Activated CD8-positive, alpha-beta T cell treated with anti-CD3 and anti-CD28 coated beads for 36 hours (primary cell): ENCODE results near the gene CPA4. TPM values are rescaled to one million over a fixed set of nuclear protein-coding genes. Genes with fewer than 3 reads are reported as not detected.

Experiments used
- ATAC-seq: fragments of 200-7000 bp; cut with Tn5 transposase; one replicate; pipeline ENCODE4 v1.10.0; 2021; ENCODE audit warnings: mild to moderate bottlenecking, moderate library complexity
- CTCF ChIA-PET: fragments of 350-600 bp; sonication (Branson Sonifier 250); formaldehyde crosslinking; loops from one replicate; lab custom pipeline; 2021; ENCODE audit warnings: antibody characterized with exemption; lab: Charles Lee
- POLR2A ChIA-PET: fragments of 350-600 bp; sonication (Branson Sonifier 250); formaldehyde crosslinking; loops from one replicate; lab custom pipeline; 2021; ENCODE audit warnings: antibody characterized with exemption; lab: Charles Lee
- DNase-seq: peaks from one replicate; pipeline ENCODE4 v3.0.0-alpha.2; 2020
- H3K27ac Mint-ChIP-seq: one replicate; pipeline ENCODE4 v1.8.0; 2021; ENCODE audit warnings: mild to moderate bottlenecking, mixed read lengths
- H3K27me3 Mint-ChIP-seq: one replicate; pipeline ENCODE4 v1.8.0; 2021; ENCODE audit warnings: mixed read lengths
- H3K36me3 Mint-ChIP-seq: one replicate; pipeline ENCODE4 v1.8.0; 2021; ENCODE audit warnings: low read depth, mixed read lengths
- H3K4me1 Mint-ChIP-seq: one replicate; pipeline ENCODE4 v1.8.0; 2021; ENCODE audit warnings: low read depth, mixed read lengths
- H3K4me3 Mint-ChIP-seq: one replicate; pipeline ENCODE4 v1.8.0; 2021; ENCODE audit warnings: mild to moderate bottlenecking, moderate library complexity, mixed read lengths
- H3K9me3 Mint-ChIP-seq: one replicate; pipeline ENCODE4 v1.8.0; 2021; ENCODE audit warnings: mixed read lengths
- CTCF ChIP-seq: fragments of 200-600 bp; IDR thresholded peaks from one replicate; pipeline ENCODE4 v1.8.0; 2022; ENCODE audit warnings: antibody characterized with exemption, mild to moderate bottlenecking
- intact Hi-C: fragments of 100-400 bp; cut with micrococcal nuclease; formaldehyde crosslinking; loops from one replicate; pipeline ENCODE4 v1.10.0; 2022
- total RNA-seq, 2 experiments: library from RNA; stranded (reverse); gene quantifications; one replicate each; pipeline ENCODE4 v1.2.3, GENCODE V29; 2021

The CPA4 gene
- total RNA-seq, 2 experiments from 2014 or later, result not detected

GRCh38 chr7:130302649-130303048, 9.7 kb downstream of the CPA4 start:
- ChIA-PET POLR2A (no interaction called here), CTCF (interaction anchor here (0.9 to 1.3 kb wide), 2 partner anchors 10 to 59 kb away, joined by 3 to 4 read pairs; partner anchors contain the start of gene CPA4)
- no peak for TF ChIP-seq CTCF
- DNase-seq (no peak), ATAC-seq (no peak)
- H3K36me3 Mint-ChIP-seq, result no peaks in the 10 kb centered on the region
- no peak overlapping the region for H3K4me3 Mint-ChIP-seq
- H3K9me3 Mint-ChIP-seq, result no peaks in the 10 kb centered on the region
- H3K27me3 Mint-ChIP-seq, result no peaks in the 10 kb centered on the region
- no peaks in the 10 kb centered on the region for H3K4me1 Mint-ChIP-seq
- no peak overlapping the region for H3K27ac Mint-ChIP-seq
- intact Hi-C loops, result no loop called here

GRCh38 chr7:130303127-130303526, 10.2 kb downstream of the CPA4 start:
- ChIA-PET POLR2A (no interaction called here), CTCF (interaction anchor here (1.3 kb wide), 1 partner anchor 59 kb away, joined by 4 read pairs; no protein-coding TSS in a partner anchor)
- H3K9me3 Mint-ChIP-seq, result no peaks in the 10 kb centered on the region
- intact Hi-C loops, result no loop called here
- no peaks in the 10 kb centered on the region for H3K36me3 Mint-ChIP-seq
- ATAC-seq (no peak), DNase-seq (no peak)
- TF ChIP-seq CTCF, result no peak
- no peak overlapping the region for H3K27ac Mint-ChIP-seq
- H3K4me3 Mint-ChIP-seq, result no peak overlapping the region
- H3K4me1 Mint-ChIP-seq, result no peaks in the 10 kb centered on the region
- no peaks in the 10 kb centered on the region for H3K27me3 Mint-ChIP-seq

- H3K36me3 Mint-ChIP-seq, result no peaks in the 10 kb centered on the region
- no peak for DNase-seq
- H3K9me3 Mint-ChIP-seq, result no peaks in the 10 kb centered on the region
- ATAC-seq, result no peak
- H3K4me1 Mint-ChIP-seq, result no peaks in the 10 kb centered on the region
- H3K4me3 Mint-ChIP-seq, result no peak overlapping the region
- H3K27ac Mint-ChIP-seq, result no peak overlapping the region
- intact Hi-C loops, result no loop called here
- H3K27me3 Mint-ChIP-seq, result no peaks in the 10 kb centered on the region
- TF ChIP-seq CTCF, result no peak
- POLR2A ChIA-PET, result no interaction called here
- CTCF ChIA-PET, result interaction anchor here (1.3 kb wide), 1 partner anchor 60 kb away, joined by 4 read pairs; no protein-coding TSS in a partner anchor
Measured at GRCh38 chr7:130303551-130303950, 10.6 kb downstream of the CPA4 start.

GRCh38 chr7:130303982-130304381, 11.0 kb downstream of the CPA4 start:
- H3K36me3 Mint-ChIP-seq, result no peaks in the 10 kb centered on the region
- ChIA-PET POLR2A (no interaction called here), CTCF (no interaction called here)
- no peaks in the 10 kb centered on the region for H3K9me3 Mint-ChIP-seq
- intact Hi-C loops, result no loop called here
- DNase-seq (no peak), ATAC-seq (no peak)
- H3K4me1 Mint-ChIP-seq, result no peaks in the 10 kb centered on the region
- TF ChIP-seq CTCF, result no peak
- H3K27me3 Mint-ChIP-seq, result no peaks in the 10 kb centered on the region
- H3K27ac Mint-ChIP-seq, result no peak overlapping the region
- no peak overlapping the region for H3K4me3 Mint-ChIP-seq

- H3K4me3 Mint-ChIP-seq, result no peak overlapping the region
- DNase-seq, result no peak
- intact Hi-C loops, result no loop called here
- H3K27me3 Mint-ChIP-seq, result no peaks in the 10 kb centered on the region
- no peak for TF ChIP-seq CTCF
- peaks cover under 1% of the 10 kb centered on the region for H3K4me1 Mint-ChIP-seq
- POLR2A ChIA-PET, result no interaction called here
- CTCF ChIA-PET, result interaction anchor here (1.2 kb wide), 1 partner anchor 9 kb away, joined by 3 read pairs; no protein-coding TSS in a partner anchor
- H3K27ac Mint-ChIP-seq, result no peak overlapping the region
- no peak for ATAC-seq
- H3K9me3 Mint-ChIP-seq, result no peaks in the 10 kb centered on the region
- no peaks in the 10 kb centered on the region for H3K36me3 Mint-ChIP-seq
Measured at GRCh38 chr7:130304878-130305277, 11.9 kb downstream of the CPA4 start.
